GM13977 (cell line): ENCODE results near the gene RANGAP1.
A peak's percentile ranks its signal among the peaks of the same experiment; 100 is the strongest.

Experiments used
- DNase-seq: peaks from one replicate; pipeline ENCODE4 v3.0.0; 2012; ENCODE audit warnings: low spot score
- CTCF ChIP-seq: IDR thresholded peaks from 2 replicates; pipeline ENCODE4 v1.5.1; 2012; ENCODE audit warnings: mild to moderate bottlenecking, control low read depth; ENCODE audit not compliant: insufficient read depth; ENCODE audit errors: extremely low read depth, missing control alignments
- in situ Hi-C: fragments of 300-500 bp; cut with MboI; formaldehyde crosslinking; loops from one replicate; pipeline ENCODE4 v1.12.0; 2022; ENCODE audit warnings: low sequenced_read_pairs, low pct_unique_long_range_greater_than_20kb, mixed read lengths, inconsistent platforms; ENCODE audit not compliant: unreplicated experiment

RANGAP1 gene

GRCh38 chr22:41289671-41290070, 3.7 kb upstream of the RANGAP1 start:
- TF ChIP-seq CTCF: no peak
- in situ Hi-C loops: no loop called here
- DNase-seq: no peak

DNA sequence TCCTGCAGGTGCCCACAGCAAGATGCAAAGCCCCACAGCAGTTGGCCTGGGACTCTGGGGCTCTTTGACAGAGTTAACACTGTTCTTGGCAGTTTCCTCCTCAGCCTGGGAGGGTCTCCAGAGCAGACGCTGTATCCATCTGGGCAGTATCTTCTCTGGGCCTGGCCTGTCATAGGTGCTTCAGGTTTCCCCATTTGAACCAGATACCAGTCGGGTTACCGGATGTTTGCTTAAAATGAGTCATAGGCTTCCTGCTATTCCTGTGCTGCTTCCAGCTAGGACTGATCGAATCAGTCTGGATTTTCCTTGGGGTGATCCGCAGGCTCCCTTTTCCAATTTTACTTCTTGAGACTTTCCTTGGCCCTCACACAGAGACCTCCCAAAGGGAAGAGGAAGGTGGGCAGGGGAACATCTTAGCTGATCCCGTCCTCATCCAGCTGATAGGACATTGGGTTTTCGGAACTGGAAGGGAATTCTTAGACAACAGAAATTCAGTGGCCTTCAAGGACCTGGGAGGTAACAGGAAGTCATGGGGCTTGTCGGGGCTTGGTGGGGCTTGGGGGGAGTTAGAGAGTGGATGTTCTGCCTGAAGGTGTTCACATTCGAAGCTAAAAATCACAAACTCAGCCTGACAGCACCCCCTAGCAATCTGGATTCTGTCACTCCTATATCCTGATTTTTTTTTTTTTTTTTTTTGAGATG, 2.4 kb upstream of the RANGAP1 start:
- no peak for TF ChIP-seq CTCF
- no peak for DNase-seq
- in situ Hi-C loops: no loop called here

DNA sequence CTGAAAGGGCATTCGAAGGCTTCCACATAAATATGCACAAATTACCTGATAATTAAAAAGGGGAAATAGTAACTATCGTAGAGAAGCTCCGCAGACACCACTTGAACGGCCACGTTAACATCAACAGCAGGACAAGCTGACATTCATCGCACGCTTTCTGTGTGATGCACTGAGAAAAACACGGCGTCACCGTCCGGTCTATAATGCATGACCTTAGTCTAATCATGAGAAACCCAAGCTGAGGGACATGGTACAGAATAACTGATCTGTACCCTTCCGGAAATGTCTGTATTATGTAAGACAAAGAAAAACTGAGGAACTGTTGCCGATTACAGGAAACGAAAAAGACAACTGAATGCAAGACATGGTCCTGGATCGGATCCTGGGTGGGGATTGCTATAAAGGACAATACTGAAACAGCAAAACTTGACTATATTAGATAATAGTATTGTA, 678 bp upstream of the RANGAP1 start:
- in situ Hi-C loops: no loop called here
- DNase-seq: peak; percentile 50
- no peak for TF ChIP-seq CTCF

GRCh38 chr22:41285441-41285819, 557 bp downstream of the RANGAP1 start:
- in situ Hi-C loops: no loop called here
- peak; percentile 7 for TF ChIP-seq CTCF
- peak; percentile 79 for DNase-seq

DNA sequence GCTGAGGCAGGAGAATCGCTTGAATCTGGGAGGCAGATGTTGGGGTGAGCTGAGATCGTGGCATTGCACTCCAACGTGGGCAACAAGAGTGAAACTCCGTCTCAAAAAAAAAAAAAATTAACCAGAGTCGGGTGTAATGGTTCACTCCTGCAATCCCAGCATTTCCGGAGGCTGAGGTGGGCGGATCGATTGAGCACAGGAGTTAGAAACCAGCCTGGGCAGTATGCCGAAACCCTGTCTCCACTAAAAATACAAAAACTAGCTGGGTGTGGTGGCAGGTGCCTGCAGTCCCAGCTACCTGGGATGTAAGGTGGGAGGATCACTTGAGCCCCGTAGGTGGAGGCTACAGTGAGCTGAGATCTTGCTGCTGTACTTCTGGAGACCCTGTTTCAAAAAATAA, 1.5 kb downstream of the RANGAP1 start:
- no peak for TF ChIP-seq CTCF
- no peak for DNase-seq
- in situ Hi-C loops: no loop called here

DNA sequence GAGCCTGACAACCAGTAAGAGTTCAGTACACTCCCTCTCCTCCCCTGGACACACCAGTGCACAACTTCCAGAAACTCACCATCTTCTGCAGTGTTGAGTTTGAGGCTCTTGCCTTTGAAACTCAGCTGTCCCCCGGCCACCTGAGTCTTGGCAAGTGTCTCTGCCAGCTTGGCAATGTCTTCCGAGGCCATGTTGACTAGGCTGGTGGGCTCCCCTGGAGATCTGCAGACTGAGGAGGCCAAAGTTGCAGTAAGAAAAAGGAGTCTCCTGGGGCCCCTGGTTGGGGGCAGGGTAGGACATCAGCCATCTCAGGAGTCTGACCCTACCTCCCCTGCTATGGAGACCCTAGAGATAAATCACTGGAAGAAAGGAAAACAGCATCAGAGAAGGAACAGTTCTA, 5.1 kb downstream of the RANGAP1 start:
- DNase-seq: no peak
- TF ChIP-seq CTCF: no peak
- in situ Hi-C loops: no loop called here
